ENCODE results near the gene NXPE4.
"Not testable (repeated sequence)": the region's sequence is repeated elsewhere in the genome, so short reads cannot be mapped to it uniquely, and the experiment has no call there.

The NXPE4 gene

GRCh38 chr11:114604886-114605285 is 9.3 kb upstream of the NXPE4 start:
- H3K9me3 Mint-ChIP-seq = no peaks in the 10 kb centered on the region
- no peak overlapping the region for H3K4me3 Mint-ChIP-seq
- H3K4me1 Mint-ChIP-seq (ENCODE audit: low read depth) = no peaks in the 10 kb centered on the region
- H3K27me3 Mint-ChIP-seq = no peaks in the 10 kb centered on the region
- no peaks in the 10 kb centered on the region for H3K36me3 Mint-ChIP-seq (ENCODE audit: low read depth)
- intact Hi-C loops (cut with micrococcal nuclease) = no loop called here
- no peak overlapping the region for H3K27ac Mint-ChIP-seq

- no peaks in the 10 kb centered on the region for H3K27me3 Mint-ChIP-seq
- no peaks in the 10 kb centered on the region for H3K9me3 Mint-ChIP-seq
- no peak overlapping the region for H3K4me3 Mint-ChIP-seq
- intact Hi-C loops (cut with micrococcal nuclease) = no loop called here
- H3K27ac Mint-ChIP-seq = no peak overlapping the region
- H3K4me1 Mint-ChIP-seq (ENCODE audit: low read depth) = no peaks in the 10 kb centered on the region
- no peaks in the 10 kb centered on the region for H3K36me3 Mint-ChIP-seq (ENCODE audit: low read depth)
Observed at GRCh38 chr11:114604179-114604813, 8.7 kb upstream of the NXPE4 start.

- H3K27me3 Mint-ChIP-seq; intact Hi-C loops (cut with micrococcal nuclease); H3K9me3 Mint-ChIP-seq; H3K4me1 Mint-ChIP-seq (ENCODE audit: low read depth); H3K27ac Mint-ChIP-seq; H3K4me3 Mint-ChIP-seq; H3K36me3 Mint-ChIP-seq (ENCODE audit: low read depth): not testable (repeated sequence)
Observed at GRCh38 chr11:114603151-114603550, 7.6 kb upstream of the NXPE4 start.

DNA sequence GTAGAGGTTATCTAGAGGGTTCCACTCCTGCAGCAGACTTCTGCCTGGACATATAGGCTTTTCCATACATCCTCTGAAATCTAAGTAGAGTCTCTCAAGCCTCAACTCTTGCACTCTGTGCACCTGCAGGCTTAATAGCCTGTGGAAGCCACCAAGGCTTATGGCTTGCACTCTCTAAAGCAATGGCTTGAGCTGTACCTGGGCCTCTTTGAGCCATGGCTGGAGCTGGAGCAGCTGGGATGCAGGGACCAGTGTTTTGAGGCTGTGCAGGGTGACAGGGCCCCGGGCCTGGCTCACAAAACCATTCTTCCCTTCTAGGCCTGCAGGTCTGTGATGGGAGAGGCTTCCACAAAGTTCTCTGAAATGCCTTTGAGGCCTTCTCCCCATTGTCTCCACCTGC is 2.9 kb upstream of the NXPE4 start:
- H3K27me3 Mint-ChIP-seq = no peaks in the 10 kb centered on the region
- intact Hi-C loops (cut with micrococcal nuclease) = no loop called here
- H3K4me1 Mint-ChIP-seq (ENCODE audit: low read depth) = no peaks in the 10 kb centered on the region

GRCh38 chr11:114596175-114596919 is 761 bp upstream of the NXPE4 start:
- intact Hi-C loops (cut with micrococcal nuclease) = no loop called here
- H3K4me3 Mint-ChIP-seq = no peak overlapping the region

More for the DNA sequence above, 2.9 kb upstream of the NXPE4 start:
- no peaks in the 10 kb centered on the region for H3K9me3 Mint-ChIP-seq
- no peaks in the 10 kb centered on the region for H3K36me3 Mint-ChIP-seq (ENCODE audit: low read depth)
- no peak overlapping the region for H3K4me3 Mint-ChIP-seq
- no peak overlapping the region for H3K27ac Mint-ChIP-seq

GRCh38 chr11:114594703-114595102 is 883 bp downstream of the NXPE4 start:
- Mint-ChIP-seq H3K36me3 (ENCODE audit: low read depth) (no peaks in the 10 kb centered on the region), H3K27me3 (no peaks in the 10 kb centered on the region), H3K9me3 (no peaks in the 10 kb centered on the region), H3K27ac (no peak overlapping the region), H3K4me3 (no peak overlapping the region), H3K4me1 (ENCODE audit: low read depth) (no peaks in the 10 kb centered on the region)
- intact Hi-C loops (cut with micrococcal nuclease) = no loop called here

More at GRCh38 chr11:114596175-114596919, 761 bp upstream of the NXPE4 start:
- Mint-ChIP-seq H3K27me3 (no peaks in the 10 kb centered on the region), H3K27ac (no peak overlapping the region), H3K36me3 (ENCODE audit: low read depth) (no peaks in the 10 kb centered on the region), H3K4me1 (ENCODE audit: low read depth) (no peaks in the 10 kb centered on the region), H3K9me3 (no peaks in the 10 kb centered on the region)

DNA sequence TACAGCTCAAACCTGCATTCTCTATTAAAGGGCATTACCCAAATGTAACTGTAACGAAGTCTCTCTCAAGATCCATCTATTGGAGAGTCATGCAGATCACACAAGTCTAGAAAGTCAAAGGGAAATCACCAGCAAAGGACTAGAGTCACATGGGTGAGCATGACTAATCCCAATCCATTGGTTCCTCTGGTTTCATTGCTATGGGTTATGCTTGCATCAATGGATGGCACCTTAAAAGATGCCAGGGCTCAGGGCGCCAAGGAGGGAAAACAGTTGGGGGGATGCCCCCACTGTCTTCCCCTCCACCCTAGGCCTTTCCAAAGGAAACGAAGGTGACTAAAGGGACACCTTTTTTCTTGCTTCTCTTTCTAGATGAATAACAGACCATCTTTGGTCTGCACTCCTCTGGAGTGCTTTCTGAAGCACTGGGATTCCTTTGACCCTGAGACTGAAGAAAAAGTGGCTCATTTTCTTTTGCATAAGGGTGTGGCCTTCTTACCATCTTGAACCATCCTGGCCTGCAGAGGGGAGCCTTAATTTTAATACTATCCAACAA is 8.1 kb downstream of the NXPE4 start:
- Mint-ChIP-seq H3K4me1 (ENCODE audit: low read depth) (no peaks in the 10 kb centered on the region), H3K9me3 (peaks cover 60% of the 10 kb centered on the region), H3K36me3 (ENCODE audit: low read depth) (no peaks in the 10 kb centered on the region), H3K27ac (no peak overlapping the region), H3K27me3 (no peaks in the 10 kb centered on the region), H3K4me3 (no peak overlapping the region)
- intact Hi-C loops (cut with micrococcal nuclease) = no loop called here

DNA sequence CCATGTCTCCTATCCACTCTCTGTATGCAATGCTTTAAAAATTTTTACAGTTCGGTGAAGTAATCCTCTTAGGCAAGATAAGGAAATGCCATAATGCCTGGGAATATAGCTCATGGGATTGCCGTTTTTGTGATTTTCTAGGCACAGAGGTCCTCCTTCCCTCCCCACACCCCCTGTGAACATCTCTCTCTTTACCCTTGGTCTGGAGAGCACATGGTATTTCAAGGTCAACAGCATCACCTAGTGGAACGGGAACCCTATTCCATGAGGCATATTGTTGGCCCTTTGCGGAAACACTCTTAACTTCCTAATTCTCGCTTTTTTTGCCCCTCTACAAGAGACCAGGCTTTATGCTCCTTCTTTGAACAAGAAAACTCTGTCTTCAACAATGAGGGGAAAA is 8.8 kb downstream of the NXPE4 start:
- Mint-ChIP-seq H3K27ac (no peak overlapping the region), H3K9me3 (peaks cover 63% of the 10 kb centered on the region), H3K36me3 (ENCODE audit: low read depth) (no peaks in the 10 kb centered on the region), H3K27me3 (no peaks in the 10 kb centered on the region), H3K4me3 (no peak overlapping the region), H3K4me1 (ENCODE audit: low read depth) (no peaks in the 10 kb centered on the region)
- intact Hi-C loops (cut with micrococcal nuclease) = no loop called here

DNA sequence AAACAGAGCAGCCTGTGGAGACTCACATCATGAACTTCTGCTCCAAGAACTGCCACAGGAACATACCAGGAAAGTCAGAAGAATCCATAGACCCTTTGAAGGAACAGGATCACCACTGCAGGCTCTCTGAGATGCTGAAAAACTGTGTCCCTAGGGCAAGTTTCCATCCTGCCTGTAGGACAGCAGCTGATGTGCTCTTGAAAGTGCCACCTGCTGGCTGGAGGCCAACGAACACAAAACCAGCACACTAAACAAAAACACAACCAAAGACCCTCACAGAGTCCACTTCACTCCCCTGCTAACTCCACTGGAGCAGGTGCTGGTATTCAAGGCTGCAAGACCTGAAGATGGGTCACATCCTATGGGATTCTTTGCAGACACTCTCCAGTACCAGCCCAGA is 23.9 kb downstream of the NXPE4 start:
- Mint-ChIP-seq H3K4me1 (ENCODE audit: low read depth) (no peaks in the 10 kb centered on the region), H3K9me3 (no peaks in the 10 kb centered on the region), H3K27me3 (no peaks in the 10 kb centered on the region), H3K36me3 (ENCODE audit: low read depth) (no peaks in the 10 kb centered on the region), H3K27ac (no peak overlapping the region), H3K4me3 (no peak overlapping the region)
- intact Hi-C loops (cut with micrococcal nuclease) = no loop called here

GRCh38 chr11:114569801-114570200 is 25.8 kb downstream of the NXPE4 start:
- no peaks in the 10 kb centered on the region for H3K9me3 Mint-ChIP-seq
- intact Hi-C loops (cut with micrococcal nuclease) = no loop called here
- H3K27ac Mint-ChIP-seq = no peak overlapping the region
- H3K27me3 Mint-ChIP-seq = no peaks in the 10 kb centered on the region
- H3K36me3 Mint-ChIP-seq (ENCODE audit: low read depth) = no peaks in the 10 kb centered on the region
- H3K4me1 Mint-ChIP-seq (ENCODE audit: low read depth) = no peaks in the 10 kb centered on the region
- no peak overlapping the region for H3K4me3 Mint-ChIP-seq

GRCh38 chr11:114566276-114566675 is 29.3 kb downstream of the NXPE4 start:
- Mint-ChIP-seq H3K4me3 (no peak overlapping the region), H3K36me3 (ENCODE audit: low read depth) (no peaks in the 10 kb centered on the region), H3K27ac (no peak overlapping the region), H3K9me3 (no peaks in the 10 kb centered on the region), H3K4me1 (ENCODE audit: low read depth) (no peaks in the 10 kb centered on the region), H3K27me3 (no peaks in the 10 kb centered on the region)
- intact Hi-C loops (cut with micrococcal nuclease) = no loop called here

DNA sequence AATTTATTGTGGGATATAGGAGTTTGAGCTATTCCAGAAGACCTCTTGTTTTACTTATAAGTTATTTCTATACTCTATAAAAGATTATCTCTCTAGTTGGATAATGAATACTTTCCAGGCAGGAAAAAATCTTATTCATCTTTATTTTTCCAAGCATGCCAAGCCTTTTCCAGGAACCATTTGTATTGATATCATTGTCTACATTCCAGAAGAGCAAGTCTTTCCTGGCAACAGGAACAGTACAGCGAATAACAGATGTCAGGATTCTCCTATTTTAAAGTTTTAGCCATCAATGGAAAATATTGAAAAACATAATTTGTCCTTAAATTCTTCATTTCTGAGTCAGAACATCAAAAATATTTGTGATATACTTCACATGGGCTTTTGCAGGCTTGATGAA is 30.8 kb downstream of the NXPE4 start:
- Mint-ChIP-seq H3K27me3 (no peaks in the 10 kb centered on the region), H3K27ac (no peak overlapping the region), H3K4me3 (no peak overlapping the region), H3K9me3 (no peaks in the 10 kb centered on the region), H3K36me3 (ENCODE audit: low read depth) (no peaks in the 10 kb centered on the region), H3K4me1 (ENCODE audit: low read depth) (no peaks in the 10 kb centered on the region)
- intact Hi-C loops (cut with micrococcal nuclease) = no loop called here

DNA sequence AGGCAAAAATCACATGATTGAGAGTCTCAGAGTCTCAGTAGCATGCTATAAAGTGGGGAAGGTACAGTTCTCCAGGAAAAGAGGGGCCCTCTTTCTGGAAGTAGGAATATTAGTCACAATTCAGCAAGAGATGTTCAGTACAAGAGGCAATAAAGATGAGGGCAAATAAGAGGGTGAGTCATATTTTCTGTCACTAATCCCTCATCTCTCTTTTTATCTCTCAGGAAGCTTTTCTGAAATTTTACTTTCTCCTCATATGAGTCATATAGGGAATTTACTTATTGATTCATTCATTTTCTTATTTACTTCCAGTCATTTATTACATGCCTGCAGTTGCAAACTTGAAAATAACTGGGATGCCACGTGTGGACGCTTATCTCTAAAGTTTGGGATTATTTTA is 32.5 kb downstream of the NXPE4 start:
- no peaks in the 10 kb centered on the region for H3K9me3 Mint-ChIP-seq
- no peaks in the 10 kb centered on the region for H3K27me3 Mint-ChIP-seq

DNA sequence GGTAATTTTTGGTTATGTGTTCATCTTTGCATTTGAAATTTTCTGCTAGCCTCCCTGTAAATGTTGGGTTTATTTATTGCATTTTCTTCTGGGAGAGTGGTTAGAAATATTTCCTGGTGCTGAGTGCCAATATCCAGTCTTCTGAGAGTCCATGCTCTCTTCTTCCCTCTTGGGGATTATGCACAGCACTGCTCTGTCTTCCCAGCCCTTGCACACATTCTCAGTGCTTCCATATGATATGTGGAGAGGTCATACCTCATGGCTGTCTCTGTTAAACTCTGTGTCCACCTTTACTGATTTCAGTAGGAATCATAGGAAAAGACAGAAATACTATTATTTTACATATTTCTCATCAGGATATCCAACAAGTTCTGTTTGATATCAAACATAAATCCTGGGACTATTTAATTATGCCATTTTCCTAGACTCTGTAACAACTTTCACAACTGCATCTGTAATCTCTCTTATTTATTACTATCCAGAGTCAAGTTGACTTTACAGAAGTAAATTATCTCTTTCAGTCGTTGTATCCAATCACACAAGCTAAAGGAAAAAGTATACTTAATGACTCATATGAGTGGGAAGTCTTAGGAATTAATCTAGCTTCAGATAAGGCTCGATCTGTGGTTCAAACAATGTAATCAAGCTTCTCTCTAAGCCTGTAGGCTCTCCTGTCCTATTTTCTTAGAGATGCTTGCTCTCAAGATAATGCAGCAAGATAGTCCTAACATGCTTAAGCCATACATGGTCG is 33.2 kb downstream of the NXPE4 start:
- intact Hi-C loops (cut with micrococcal nuclease) = no loop called here
- Mint-ChIP-seq H3K27me3 (no peaks in the 10 kb centered on the region), H3K27ac (no peak overlapping the region), H3K4me3 (no peak overlapping the region), H3K9me3 (no peaks in the 10 kb centered on the region), H3K36me3 (ENCODE audit: low read depth) (no peaks in the 10 kb centered on the region), H3K4me1 (ENCODE audit: low read depth) (no peaks in the 10 kb centered on the region)

More for the DNA sequence above, 32.5 kb downstream of the NXPE4 start:
- Mint-ChIP-seq H3K36me3 (ENCODE audit: low read depth) (no peaks in the 10 kb centered on the region), H3K4me1 (ENCODE audit: low read depth) (no peaks in the 10 kb centered on the region), H3K4me3 (no peak overlapping the region), H3K27ac (no peak overlapping the region)
- intact Hi-C loops (cut with micrococcal nuclease) = no loop called here
